GM12878 (cell line): Measurements from ENCODE around the gene TTLL1. TPM values are rescaled to one million over a fixed set of nuclear protein-coding genes. Genes with fewer than 3 reads are reported as not detected.

Experiments used
- ATAC-seq: fragments of 200-7000 bp; cut with Tn5 transposase; 3 replicates; pipeline ENCODE4 v1.9.1; 2020; ENCODE audit warnings: mild to moderate bottlenecking, moderate library complexity
- BruUV-seq: library from RNA; stranded (reverse); fragments of 400-500 nt; replicated peaks from 2 replicates; lab custom pipeline; 2021; lab: Mats Ljungman, UMichigan
- CTCF ChIA-PET: fragments of 300-600 bp; sonication (Branson Sonifier 250); formaldehyde crosslinking; extraction: SDS; loops from one replicate; lab custom pipeline; 2021; ENCODE audit warnings: inconsistent platforms; lab: Yijun Ruan, JAX
- POLR2A ChIA-PET: fragments of 350-600 bp; formaldehyde crosslinking; extraction: SDS; loops from one replicate; lab custom pipeline; 2021; ENCODE audit warnings: inconsistent platforms; lab: Charles Lee
- RAD21 ChIA-PET: fragments of 300-600 bp; sonication (Branson Sonifier 250); formaldehyde crosslinking; loops from one replicate; lab custom pipeline; 2023; ENCODE audit warnings: antibody characterized with exemption; ENCODE audit not compliant: unreplicated experiment; lab: Charles Lee
- SMC1A ChIA-PET: fragments of 300-600 bp; sonication (Branson Sonifier 250); formaldehyde crosslinking; loops from one replicate; lab custom pipeline; 2023; ENCODE audit not compliant: unreplicated experiment, uncharacterized antibody; lab: Charles Lee
- DNase-seq: peaks from one replicate; pipeline ENCODE4 v3.0.0-alpha.2; 2011; ENCODE audit warnings: low read depth, low spot score
- FAIRE-seq: peaks from 3 replicates; lab custom pipeline; 2011; peaks lifted over from hg19 to GRCh38; lab: Jason Lieb, UNC
- H2AFZ ChIP-seq: 2 replicates; pipeline ENCODE4 v1.6.0; 2011; ENCODE audit warnings: low read depth, low read length, control low read depth; ENCODE audit not compliant: control insufficient read depth
- H3K27ac ChIP-seq: 2 replicates; pipeline ENCODE4 v1.5.1; 2011; ENCODE audit warnings: control low read depth; ENCODE audit not compliant: control insufficient read depth, insufficient read depth
- H3K27me3 ChIP-seq, 2 experiments: replicated peaks in 1 of 2; 2 replicates each; pipeline versions ENCODE4 v1.6.0 to v1.6.1; 2011; ENCODE audit warnings: low read length in 1 of 2; ENCODE audit not compliant: control insufficient read depth in 2 of 2, insufficient read depth in 2 of 2
- H3K36me3 ChIP-seq, 2 experiments: 2 replicates each; pipeline ENCODE4 v1.5.1; 2011; ENCODE audit warnings: low read length in 1 of 2; ENCODE audit not compliant: control insufficient read depth in 2 of 2, insufficient read depth in 2 of 2
- H3K4me1 ChIP-seq: 2 replicates; pipeline ENCODE4 v1.6.1; 2011; ENCODE audit warnings: mild to moderate bottlenecking, low read length, moderate library complexity, mixed read lengths; ENCODE audit not compliant: control insufficient read depth, insufficient read depth
- H3K4me2 ChIP-seq: 2 replicates; pipeline ENCODE4 v1.6.0; 2011; ENCODE audit warnings: control low read depth; ENCODE audit not compliant: control insufficient read depth, insufficient read depth
- H3K4me3 ChIP-seq: fragments of 200-600 bp; sonication (generic); 2 replicates; pipeline ENCODE4 v1.5.1; 2016
- H3K79me2 ChIP-seq: 2 replicates; pipeline ENCODE4 v1.6.0; 2011; ENCODE audit warnings: low read length; ENCODE audit not compliant: control insufficient read depth, insufficient read depth
- H3K9ac ChIP-seq: 2 replicates; pipeline ENCODE4 v1.8.0; 2011; ENCODE audit warnings: low read length, control low read depth, mixed read lengths; ENCODE audit not compliant: control insufficient read depth, insufficient read depth
- H3K9me3 ChIP-seq: replicated peaks from 3 replicates; pipeline ENCODE4 v1.5.1; 2011; ENCODE audit warnings: mild to moderate bottlenecking, low read length; ENCODE audit not compliant: control insufficient read depth, insufficient read depth
- H4K20me1 ChIP-seq: 2 replicates; pipeline ENCODE4 v1.6.0; 2011; ENCODE audit not compliant: control insufficient read depth, insufficient read depth
- BMI1 ChIP-seq: fragments of 450-650 bp; IDR thresholded peaks from 2 replicates; pipeline ENCODE4 v1.6.1; 2016; ENCODE audit warnings: mild to moderate bottlenecking, moderate library complexity, borderline replicate concordance
- BRCA1 ChIP-seq: IDR thresholded peaks from 2 replicates; pipeline ENCODE4 v1.6.1; 2011; ENCODE audit warnings: low read depth, low read length, improper control_type of control experiment
- EZH2 ChIP-seq: IDR thresholded peaks from 2 replicates; pipeline ENCODE4 v1.6.1; 2012; ENCODE audit warnings: low read depth, mild to moderate bottlenecking, control low read depth, inconsistent platforms, low read length, borderline replicate concordance; ENCODE audit not compliant: control insufficient read depth
- FOS ChIP-seq: IDR thresholded peaks from 3 replicates; pipeline ENCODE4 v1.6.1; 2011; ENCODE audit warnings: borderline replicate concordance; ENCODE audit not compliant: insufficient read length; ENCODE audit errors: extremely low read depth
- FOXM1 ChIP-seq: IDR thresholded peaks from 2 replicates; pipeline ENCODE4 v1.6.1; 2012; ENCODE audit warnings: low read depth, mild to moderate bottlenecking, inconsistent platforms, low read length, moderate library complexity
- HDGF ChIP-seq: fragments of 450-650 bp; IDR thresholded peaks from 2 replicates; pipeline ENCODE4 v1.6.1; 2016; ENCODE audit warnings: antibody characterized with exemption
- NRF1 ChIP-seq: conservative IDR thresholded peaks from 2 replicates; pipeline ENCODE4 v1.6.1; 2011; ENCODE audit warnings: mild to moderate bottlenecking, low read depth, low read length, improper control_type of control experiment
- POLR2AphosphoS2 ChIP-seq: IDR thresholded peaks from 2 replicates; pipeline ENCODE4 v1.6.1; 2011; ENCODE audit warnings: low read depth, mild to moderate bottlenecking, low read length, improper control_type of control experiment, moderate library complexity
- TCF12 ChIP-seq: IDR thresholded peaks from 2 replicates; pipeline ENCODE4 v1.6.1; 2011; ENCODE audit warnings: low read depth, mild to moderate bottlenecking, low read length
- TCF7 ChIP-seq: IDR thresholded peaks from 2 replicates; pipeline ENCODE4 v1.6.1; 2014; ENCODE audit warnings: antibody characterized with exemption, borderline replicate concordance
- whole genome bisulfite sequencing: methylation state at CpG from one replicate; pipeline ENCODE4 v1.1.6; 2016; ENCODE audit warnings: low lambda C conversion rate; ENCODE audit not compliant: insufficient replicate concordance, insufficient coverage; ENCODE audit errors: missing lambda C conversion rate; 5-methylcytosine and 5-hydroxymethylcytosine counted together
- in situ Hi-C: fragments of 300-500 bp; cut with MboI; formaldehyde crosslinking; loops from 9 replicates; pipeline ENCODE4 v1.14.3; 2018; ENCODE audit warnings: mixed read lengths
- intact Hi-C: fragments of 100-400 bp; cut with micrococcal nuclease; formaldehyde crosslinking; loops from one replicate; pipeline ENCODE4 v1.14.2; 2022; ENCODE audit not compliant: unreplicated experiment
- polyA plus RNA-seq, 11 experiments: library from polyadenylated mRNA; depleted of rRNA in 4 of 11; unstranded in 6 of 11; stranded (reverse) in 5 of 11; fragments of >200 nt; fragmentation: Nextera tagmentation in 4 of 11; fragmentation: Illumina TruSeq in 1 of 11; extraction: Ambion mirVana in 4 of 11; extraction: Trizol in 1 of 11; gene quantifications; 1 replicate in 1 of 11; 2 replicates in 10 of 11; pipeline versions ENCODE4 v1.2.1 to v1.2.3, GENCODE V29; 2011 to 2016; ENCODE audit warnings: inconsistent platforms in 2 of 11, missing spikeins in 2 of 11, low read depth in 1 of 11
- total RNA-seq, 4 experiments: library from RNA; depleted of rRNA in 3 of 4; stranded (reverse); fragments of >200 nt in 3 of 4; fragmentation: Illumina TruSeq in 1 of 4; extraction: Trizol in 1 of 4; gene quantifications; 2 replicates each; pipeline versions ENCODE4 v1.2.1 to v1.2.3, GENCODE V29; 2013 to 2021

The TTLL1 gene
- total and polyA plus RNA-seq, 10 of the 15 experiments (the other 5 are each of a cell fraction or from before 2014, with no cell fraction given), result 0.39 to 4.8 (median 3.2) TPM

- Histone ChIP-seq H4K20me1 (no peaks in the 10 kb centered on the region), H3K4me2 (no peak overlapping the region), H3K4me3 (no peak overlapping the region), H3K27me3 (no peaks in the 10 kb centered on the region)
- FAIRE-seq (no peak), DNase-seq (no peak), ATAC-seq (no peak)
- CTCF ChIA-PET, result no interaction called here
- in situ Hi-C loops, result no loop called here
- BruUV-seq, result no TSS peak
- RAD21 ChIA-PET, result no interaction called here
- TF ChIP-seq BMI1, result no peak
- TF ChIP-seq FOS, result no peak
- TF ChIP-seq TCF7, result no peak
- TF ChIP-seq HDGF, result no peak
- TF ChIP-seq EZH2, result no peak
- no peak for TF ChIP-seq NRF1
- no peak for TF ChIP-seq POLR2AphosphoS2
- no peak for TF ChIP-seq FOXM1
- TF ChIP-seq BRCA1, result no peak
- no peak for TF ChIP-seq TCF12
- TF ChIP-seq, all 136 proteins: peak for 0
- ChIA-PET SMC1A (interaction anchor here (0.7 kb wide), 1 partner anchor 8 kb away, joined by 3 read pairs; no protein-coding TSS in a partner anchor), POLR2A (no interaction called here)
- no peak overlapping the region for H3K9ac ChIP-seq
- H2AFZ ChIP-seq, result no peak overlapping the region
- no peaks in the 10 kb centered on the region for H3K9me3 ChIP-seq
- intact Hi-C loops, result no loop called here
- H3K36me3 ChIP-seq, result no peaks in the 10 kb centered on the region
- peaks cover 31% of the 10 kb centered on the region for H3K4me1 ChIP-seq
- no peaks in the 10 kb centered on the region for H3K79me2 ChIP-seq
- 80% methylated on average over 17 of the region's 17 CpGs for WGBS
- no peak overlapping the region for H3K27ac ChIP-seq
Measured at GRCh38 chr22:43127166-43127908, 38.1 kb upstream of the TTLL1 start.
